Aorta (tissue), 5 donors: ENCODE results near the gene CDK5RAP3. TPM values are rescaled to one million over a fixed set of nuclear protein-coding genes. Genes with fewer than 3 reads are reported as not detected.

Experiments used
- ATAC-seq: fragments of 200-7000 bp; cut with Tn5 transposase; one replicate; pipeline ENCODE4 v1.9.1; 2022; ENCODE audit warnings: moderate library complexity; ENCODE audit not compliant: low FRiP score
- DNase-seq, 2 donors: peaks; one replicate each; pipeline ENCODE4 v3.0.0-alpha.2; 2020
- H3K27ac ChIP-seq, 2 donors: one replicate each; pipeline ENCODE4 v1.5.1; 2013; ENCODE audit warnings: low read length in 2 of 2, mild to moderate bottlenecking in 2 of 2, moderate library complexity in 2 of 2, control low read depth in 1 of 2, inconsistent platforms in 1 of 2, low read depth in 1 of 2
- H3K27me3 ChIP-seq, 2 donors: one replicate each; pipeline ENCODE4 v1.6.1; 2013; ENCODE audit warnings: control low read depth in 1 of 2, low read length in 1 of 2, mild to moderate bottlenecking in 1 of 2, moderate library complexity in 1 of 2; ENCODE audit not compliant: insufficient read depth in 2 of 2, control insufficient read depth in 1 of 2
- H3K36me3 ChIP-seq, 2 donors: one replicate each; pipeline ENCODE4 v1.6.1; 2013; ENCODE audit warnings: control low read depth in 1 of 2, low read length in 1 of 2, mild to moderate bottlenecking in 1 of 2; ENCODE audit not compliant: insufficient read depth in 2 of 2, control insufficient read depth in 1 of 2
- H3K4me1 ChIP-seq, 2 donors: one replicate each; pipeline ENCODE4 v1.6.1; 2013; ENCODE audit warnings: low read length in 2 of 2, control low read depth in 1 of 2, mild to moderate bottlenecking in 1 of 2, moderate library complexity in 1 of 2; ENCODE audit not compliant: insufficient read depth in 2 of 2, control insufficient read depth in 1 of 2
- H3K4me3 ChIP-seq, 2 donors: one replicate each; pipeline ENCODE4 v1.5.1; 2013; ENCODE audit warnings: low read length in 2 of 2, control low read depth in 1 of 2, mild to moderate bottlenecking in 1 of 2
- H3K9me3 ChIP-seq: one replicate; pipeline ENCODE4 v1.6.1; 2013; ENCODE audit warnings: mild to moderate bottlenecking, low read length; ENCODE audit not compliant: control insufficient read depth
- WGBS, 2 donors: extraction: QIAGEN DNeasy Blood & Tissue Kit; methylation state at CpG; one replicate each; pipeline ENCODE4 v1.1.7; 2013; 5-methylcytosine and 5-hydroxymethylcytosine counted together
- intact Hi-C, 2 donors: fragments of 100-400 bp; cut with DNase I; formaldehyde crosslinking; loops; one replicate each; pipeline versions ENCODE4 v1.14.2 to v1.15.0; 2022
- polyA plus RNA-seq, 2 donors: library from polyadenylated mRNA; stranded (reverse); fragments of 200-250 nt; gene quantifications; one replicate each; pipeline ENCODE4 v1.2.3, GENCODE V29; 2013
- total RNA-seq, 2 donors: library from RNA; stranded (reverse); fragmentation: NEBNext Ultra II Directional; extraction: Animal tissue kit (Norgen Biotek cat#: 25700); gene quantifications; one replicate each; pipeline ENCODE4 v1.2.1, GENCODE V29; 2021
- donor health status: healthy with polysubstance abuse.
- donor health status: Bipolar disorder and iron deficiency.
- donor health status: DM: no; HTN: no; CAD: no.
- donor health status: DM: no; HTN: no; CAD: no.
- donor health status: DM: yes; HTN: yes; CAD: no.

The CDK5RAP3 gene
- total and polyA plus RNA-seq, 4 donors, result 66.1 to 679 (median 148) TPM

- ATAC-seq, result no peak
- Histone ChIP-seq H3K27ac (no peak overlapping the region), H3K4me1 (no peaks in the 10 kb centered on the region), H3K4me3 (no peak overlapping the region), H3K36me3 (no peaks in the 10 kb centered on the region), H3K27me3 (no peaks in the 10 kb centered on the region), H3K9me3 (no peaks in the 10 kb centered on the region)
- intact Hi-C loops, result loop anchor here (2.0 kb wide), 2 partner anchors 25 to 105 kb away; partner anchors contain the start of genes CDK5RAP3 (in 1 of the 2) and SCRN2 (in 1 of the 2)
- DNase-seq, result no peak
- WGBS, 2 donors, result 33 to 37% methylated on average over 10 of the region's 10 CpGs
Measured at GRCh38 chr17:47945529-47946508, 25.1 kb upstream of the CDK5RAP3 start.

GRCh38 chr17:47946516-47946915 lies 24.4 kb upstream of the CDK5RAP3 start:
- Histone ChIP-seq H3K27ac (no peak overlapping the region), H3K4me3 (no peak overlapping the region)
- 85 to 87% methylated on average over 6 of the region's 6 CpGs for WGBS, 2 donors

GRCh38 chr17:47946929-47947397 lies 23.9 kb upstream of the CDK5RAP3 start:
- Histone ChIP-seq H3K4me3 (no peak overlapping the region), H3K4me1 (no peaks in the 10 kb centered on the region), H3K27ac (no peak overlapping the region), H3K9me3 (no peaks in the 10 kb centered on the region), H3K27me3 (no peaks in the 10 kb centered on the region), H3K36me3 (no peaks in the 10 kb centered on the region)
- DNase-seq (peak; percentile 80 to 86), ATAC-seq (peak; percentile 75)
- WGBS, 2 donors, result 25% methylated on average over 2 of the region's 2 CpGs
- intact Hi-C loops, result loop anchor here (2.0 kb wide), 2 partner anchors 24 to 106 kb away; partner anchors contain the start of genes CDK5RAP3 (in 1 of the 2) and SCRN2 (in 1 of the 2)

More at GRCh38 chr17:47946516-47946915, 24.4 kb upstream of the CDK5RAP3 start:
- ATAC-seq, result no peak
- no peak for DNase-seq
- no peaks in the 10 kb centered on the region for H3K27me3 ChIP-seq
- H3K9me3 ChIP-seq, result no peaks in the 10 kb centered on the region
- intact Hi-C loops, result loop anchor here (2.0 kb wide), 2 partner anchors 24 to 106 kb away; partner anchors contain the start of genes CDK5RAP3 (in 1 of the 2) and SCRN2 (in 1 of the 2)
- H3K4me1 ChIP-seq, result no peaks in the 10 kb centered on the region
- H3K36me3 ChIP-seq, result no peaks in the 10 kb centered on the region

GRCh38 chr17:47948706-47949196 lies 22.2 kb upstream of the CDK5RAP3 start:
- H3K4me3 ChIP-seq, result no peak overlapping the region

GRCh38 chr17:47949197-47949759 lies 21.6 kb upstream of the CDK5RAP3 start:
- WGBS, 2 donors, result 3% methylated on average over 22 of the region's 22 CpGs
- no peak overlapping the region for H3K4me3 ChIP-seq
- peak; percentile 91 for ATAC-seq
- H3K27ac ChIP-seq, result no peak overlapping the region
- no peaks in the 10 kb centered on the region for H3K4me1 ChIP-seq
- H3K27me3 ChIP-seq, result no peaks in the 10 kb centered on the region
- H3K9me3 ChIP-seq, result no peaks in the 10 kb centered on the region
- intact Hi-C loops, result no loop called here
- peaks cover 0 to 2% of the 10 kb centered on the region in 2 donors for H3K36me3 ChIP-seq
- DNase-seq, result peak; percentile 95 to 97

More at GRCh38 chr17:47948706-47949196, 22.2 kb upstream of the CDK5RAP3 start:
- intact Hi-C loops, result no loop called here
- no peak overlapping the region for H3K27ac ChIP-seq
- DNase-seq, result no peak
- no peak for ATAC-seq
- no peaks in the 10 kb centered on the region for H3K9me3 ChIP-seq
- no peaks in the 10 kb centered on the region for H3K4me1 ChIP-seq
- WGBS, 2 donors, result 19% methylated on average over 5 of the region's 5 CpGs
- no peaks in the 10 kb centered on the region for H3K27me3 ChIP-seq
- peaks cover 0 to 1% of the 10 kb centered on the region in 2 donors for H3K36me3 ChIP-seq

- Histone ChIP-seq H3K27ac (no peak overlapping the region), H3K9me3 (no peaks in the 10 kb centered on the region), H3K36me3 (peaks cover 0 to 2% of the 10 kb centered on the region in 2 donors), H3K27me3 (no peaks in the 10 kb centered on the region), H3K4me3 (no peak overlapping the region), H3K4me1 (no peaks in the 10 kb centered on the region)
- WGBS, 2 donors, result 50 to 61% methylated on average over 3 of the region's 3 CpGs
- DNase-seq, result no peak
- intact Hi-C loops, result no loop called here
- no peak for ATAC-seq
Measured at GRCh38 chr17:47949946-47950345, 21.0 kb upstream of the CDK5RAP3 start.

- H3K27ac ChIP-seq, result no peak overlapping the region
- 88 to 90% methylated on average over 4 of the region's 4 CpGs for WGBS, 2 donors
- no peaks in the 10 kb centered on the region for H3K9me3 ChIP-seq
- intact Hi-C loops, result no loop called here
- no peak for DNase-seq
- peaks cover 0 to 2% of the 10 kb centered on the region in 2 donors for H3K36me3 ChIP-seq
- H3K4me3 ChIP-seq, result no peak overlapping the region
- ATAC-seq, result no peak
- H3K27me3 ChIP-seq, result no peaks in the 10 kb centered on the region
- H3K4me1 ChIP-seq, result no peaks in the 10 kb centered on the region
Measured at GRCh38 chr17:47950448-47950847, 20.5 kb upstream of the CDK5RAP3 start.

- no peaks in the 10 kb centered on the region for H3K4me1 ChIP-seq
- WGBS, 2 donors, result 84 to 86% methylated on average over 12 of the region's 12 CpGs
- no peak overlapping the region for H3K4me3 ChIP-seq
- DNase-seq (no peak), ATAC-seq (no peak)
- no peaks in the 10 kb centered on the region for H3K9me3 ChIP-seq
- H3K36me3 ChIP-seq, result peaks cover 0 to 2% of the 10 kb centered on the region in 2 donors
- no peaks in the 10 kb centered on the region for H3K27me3 ChIP-seq
- H3K27ac ChIP-seq, result no peak overlapping the region
- intact Hi-C loops, result no loop called here
Measured at GRCh38 chr17:47952171-47953021, 18.5 kb upstream of the CDK5RAP3 start.
